ENCODE measurements around the gene CDC42SE2. TPM values are rescaled to one million over a fixed set of nuclear protein-coding genes. Genes with fewer than 3 reads are reported as not detected.
A peak's percentile ranks its signal among the peaks of the same experiment; 100 is the strongest.

Gene CDC42SE2
- 39.6 TPM for total RNA-seq

DNA sequence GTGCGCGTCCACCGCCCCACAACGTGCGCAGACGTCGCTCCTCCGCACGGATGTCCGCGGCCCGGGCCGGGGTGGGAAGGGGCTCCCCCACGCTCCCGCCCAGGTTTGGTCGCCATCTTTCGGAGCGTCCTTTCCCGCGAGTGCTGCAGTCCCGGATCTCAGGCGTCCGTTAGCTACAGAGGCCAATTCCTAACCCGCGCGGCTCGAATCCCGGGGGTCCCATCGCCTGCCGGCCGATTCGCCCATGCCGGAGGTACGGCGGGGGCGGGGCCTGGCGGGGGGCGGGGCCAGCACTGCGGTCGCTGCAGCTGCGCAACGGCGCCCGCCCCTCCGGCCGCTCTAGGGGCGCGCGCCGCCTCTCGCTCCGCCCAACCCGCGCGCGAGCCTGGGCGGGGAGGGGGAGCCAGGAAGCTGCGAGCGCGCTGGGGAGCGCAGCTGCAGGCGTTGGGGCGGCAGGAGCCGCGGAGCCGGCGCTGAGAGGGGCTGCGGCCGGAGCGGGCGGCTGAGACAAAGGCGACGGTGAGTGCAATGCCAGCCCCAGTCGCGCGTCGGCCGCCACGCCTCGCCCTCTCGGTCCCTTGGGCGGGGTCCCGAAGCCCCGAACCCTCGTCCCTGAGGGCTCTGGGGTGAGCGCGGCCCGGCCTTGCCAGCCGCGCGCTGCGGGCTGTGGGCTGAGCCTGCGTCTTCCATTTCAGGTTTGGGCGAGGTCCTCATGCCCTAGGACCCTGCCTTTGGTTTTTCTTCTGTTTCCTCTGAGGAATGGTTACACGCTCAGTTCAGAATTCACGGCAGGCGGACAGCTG is at the start of gene CDC42SE2:
Gene CDC42SE2, plus strand, starts transcription at position 406 of the 803 bp plus-strand sequence. CDS start 95,441 bp downstream, outside the sequence.
- DNase-seq (ENCODE audit: low spot score) = peak; percentile 81

- no peak for DNase-seq (ENCODE audit: low spot score)
These were observed 49.1 kb upstream of the CDC42SE2 start for GRCh38 chr5:131214609-131215227.

GRCh38 chr5:131217791-131218190 is 46.1 kb upstream of the CDC42SE2 start:
- DNase-seq (ENCODE audit: low spot score) = no peak

DNA sequence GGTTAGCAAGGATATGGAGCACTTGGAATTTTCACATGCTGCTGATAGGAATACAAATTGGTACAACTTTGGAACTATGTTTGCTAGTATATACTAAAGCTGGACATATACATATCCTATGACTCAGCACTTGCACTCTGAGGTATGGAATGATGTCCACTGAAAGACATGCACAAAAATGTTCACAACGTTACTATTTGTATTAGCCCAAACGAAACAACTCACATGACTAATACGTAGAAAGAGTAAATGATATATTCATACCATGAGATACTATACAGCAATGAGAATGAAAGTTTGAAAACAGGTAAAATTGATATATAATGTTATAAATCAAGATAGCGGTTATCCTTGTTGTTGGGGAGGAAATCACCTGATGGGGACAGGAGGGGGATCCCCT is 45.5 kb upstream of the CDC42SE2 start:
- no peak for DNase-seq (ENCODE audit: low spot score)

GRCh38 chr5:131220566-131220965 is 43.3 kb upstream of the CDC42SE2 start:
- DNase-seq (ENCODE audit: low spot score) = no peak

GRCh38 chr5:131221008-131221703 is 42.7 kb upstream of the CDC42SE2 start:
- no peak for DNase-seq (ENCODE audit: low spot score)

DNA sequence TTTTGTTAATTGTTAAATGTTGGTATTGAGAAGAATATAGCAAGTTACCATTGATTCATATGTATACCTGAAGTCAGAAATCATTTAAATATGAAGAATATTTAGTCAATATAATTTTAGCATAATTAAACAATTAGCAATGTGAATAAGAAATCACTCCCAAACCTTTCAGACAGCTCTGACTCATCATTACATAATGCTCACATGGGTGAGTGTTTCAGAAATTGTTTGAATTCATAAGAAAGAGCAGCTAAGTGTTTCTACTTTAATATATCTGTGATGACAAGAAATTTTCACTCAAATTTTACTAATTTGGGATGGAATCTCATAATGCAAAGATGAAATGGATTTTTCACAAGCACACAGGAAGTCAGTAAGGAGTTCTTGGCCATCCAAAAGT is 42.0 kb upstream of the CDC42SE2 start:
- DNase-seq (ENCODE audit: low spot score) = no peak

DNA sequence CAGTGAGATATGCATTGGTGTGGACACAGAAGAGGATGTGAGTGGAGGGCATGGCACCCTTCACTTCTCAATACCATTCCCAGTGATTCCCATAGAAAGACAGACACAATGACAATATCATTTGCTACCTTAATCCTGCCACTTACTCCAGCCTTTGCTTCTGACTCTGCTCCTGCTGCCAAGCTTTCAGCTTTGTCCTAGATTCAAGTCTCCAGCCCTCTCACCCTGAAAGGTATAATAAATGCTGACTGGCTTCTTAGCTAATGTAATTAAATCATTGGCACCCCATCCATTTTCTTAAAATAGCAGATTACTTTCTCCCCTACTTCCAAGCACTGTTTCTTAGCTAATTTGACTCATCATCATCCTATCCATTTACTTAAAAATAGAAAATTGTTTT is 41.1 kb upstream of the CDC42SE2 start:
- DNase-seq (ENCODE audit: low spot score) = no peak

GRCh38 chr5:131223751-131224386 is 40.0 kb upstream of the CDC42SE2 start:
- DNase-seq (ENCODE audit: low spot score) = no peak

GRCh38 chr5:131224387-131225201 is 39.3 kb upstream of the CDC42SE2 start:
- DNase-seq (ENCODE audit: low spot score) = no peak

GRCh38 chr5:131225282-131225974 is 38.4 kb upstream of the CDC42SE2 start:
- no peak for DNase-seq (ENCODE audit: low spot score)

DNA sequence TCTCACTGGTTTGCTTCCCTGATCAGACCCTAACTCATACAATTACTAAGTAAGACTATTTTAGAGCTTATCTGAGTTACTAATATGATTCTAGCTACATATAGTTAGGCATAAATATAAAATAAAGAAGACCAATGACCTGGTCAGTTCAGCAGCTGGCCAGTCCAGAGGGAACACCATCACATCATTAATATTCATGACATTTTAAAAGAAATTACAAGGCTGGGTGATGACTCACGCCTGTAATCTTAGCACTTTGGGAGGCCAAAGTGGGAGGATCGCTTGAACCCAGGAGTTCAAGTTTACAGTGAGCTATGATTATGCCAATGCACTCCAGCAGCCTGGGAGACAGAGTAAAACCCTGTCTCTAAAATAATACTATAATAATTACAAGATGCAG is 37.0 kb upstream of the CDC42SE2 start:
- DNase-seq (ENCODE audit: low spot score) = no peak

- no peak for DNase-seq (ENCODE audit: low spot score)
These were observed 35.2 kb upstream of the CDC42SE2 start for GRCh38 chr5:131228646-131229045.

GRCh38 chr5:131229623-131230022 is 34.2 kb upstream of the CDC42SE2 start:
- no peak for DNase-seq (ENCODE audit: low spot score)

DNA sequence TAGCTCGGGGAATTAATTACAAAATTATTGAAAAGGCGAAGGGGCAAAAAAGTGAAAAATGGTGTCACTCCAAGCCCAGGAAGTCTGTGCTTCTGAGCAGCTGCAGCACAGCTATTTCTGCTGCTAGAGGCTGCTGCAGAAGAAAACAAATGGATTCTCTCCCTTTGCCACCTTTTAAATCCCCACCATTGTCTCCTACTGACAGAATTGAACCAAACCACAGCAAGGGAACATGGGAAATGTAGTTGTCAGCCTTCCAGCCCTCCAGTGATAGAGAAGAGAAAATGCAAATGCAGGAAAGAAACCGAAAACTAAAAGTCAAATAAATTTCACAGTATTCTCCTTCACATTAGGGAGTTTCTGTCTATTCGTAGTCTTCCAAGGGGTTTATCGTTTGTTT is 33.4 kb upstream of the CDC42SE2 start:
- no peak for DNase-seq (ENCODE audit: low spot score)

DNA sequence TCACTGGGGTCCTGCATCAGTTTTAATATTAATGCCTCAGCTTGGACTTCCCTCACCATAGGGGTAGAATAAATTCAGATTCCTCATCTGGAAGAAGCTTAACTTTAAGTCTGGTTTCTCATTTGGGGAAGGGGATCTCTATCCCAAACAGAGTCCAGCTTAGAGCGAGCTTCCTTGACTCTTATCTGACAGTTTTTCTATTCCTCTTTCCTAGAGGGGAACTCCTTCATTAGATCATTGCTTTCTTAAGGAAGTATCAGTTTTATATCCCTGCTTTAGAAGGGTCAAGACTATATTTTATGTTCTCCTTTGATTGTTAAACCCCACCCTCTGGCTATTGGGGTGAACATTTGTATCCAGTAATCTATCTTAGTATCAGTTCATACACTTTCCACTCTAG is 24.2 kb upstream of the CDC42SE2 start:
- no peak for DNase-seq (ENCODE audit: low spot score)

GRCh38 chr5:131242728-131243255 is 21.1 kb upstream of the CDC42SE2 start:
- no peak for DNase-seq (ENCODE audit: low spot score)

DNA sequence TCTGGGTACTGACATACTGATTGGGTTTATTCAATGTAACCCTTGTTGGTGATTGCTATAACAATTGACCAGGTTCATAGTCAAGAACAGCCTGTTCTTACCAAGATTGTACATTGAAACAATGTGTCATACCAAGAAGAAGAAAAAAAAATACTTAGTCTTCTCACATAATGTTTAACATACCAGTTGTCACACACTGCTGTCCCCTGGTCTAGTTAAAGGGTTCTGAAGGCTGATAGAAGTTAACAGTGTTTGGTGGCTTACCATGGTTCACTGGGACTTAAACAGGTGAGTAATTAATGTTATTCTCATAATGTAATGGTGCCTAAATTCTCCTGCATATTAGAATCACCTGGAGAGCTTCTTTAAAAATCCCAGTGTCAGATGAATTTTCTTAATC is 18.5 kb upstream of the CDC42SE2 start:
- DNase-seq (ENCODE audit: low spot score) = no peak

DNA sequence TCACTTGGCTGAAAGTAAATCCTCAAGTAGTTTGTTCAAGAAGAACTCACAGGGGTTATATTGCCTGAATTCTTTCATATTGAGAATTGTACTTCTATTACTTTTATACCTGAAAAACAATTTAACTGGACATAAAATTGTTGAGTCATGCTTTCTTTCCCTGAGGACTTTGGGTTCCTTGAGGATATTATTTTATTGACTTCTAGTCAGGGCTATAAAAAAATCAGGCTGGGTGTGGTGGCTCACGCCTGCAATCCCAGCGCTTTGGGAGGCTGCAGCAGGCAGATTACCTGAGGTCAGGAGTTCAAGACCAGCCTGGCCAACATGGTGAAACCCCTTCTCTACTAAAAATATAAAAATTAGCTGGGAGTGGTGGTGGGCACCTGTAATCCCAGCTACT is 17.9 kb upstream of the CDC42SE2 start:
- DNase-seq (ENCODE audit: low spot score) = no peak

DNA sequence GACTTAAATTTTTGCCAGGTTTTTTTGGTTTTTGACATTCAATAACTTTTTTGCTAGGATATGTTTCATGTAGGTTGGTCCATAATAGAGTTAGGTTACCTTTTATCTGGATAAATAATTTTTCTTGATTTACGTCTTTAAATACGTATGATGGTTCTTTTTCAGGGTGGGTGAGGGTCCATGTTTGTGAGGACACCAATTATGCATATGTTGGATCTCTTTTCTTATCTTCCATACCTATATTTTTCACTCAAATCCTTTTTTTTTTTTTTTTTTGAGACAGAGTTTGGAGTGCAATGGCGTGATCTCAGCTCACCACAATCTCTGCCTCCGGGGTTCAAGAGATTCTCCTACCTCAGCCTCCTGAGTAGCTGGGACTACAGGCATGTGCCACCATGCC is 17.3 kb upstream of the CDC42SE2 start:
- DNase-seq (ENCODE audit: low spot score) = no peak
